GM18520 (cell line): ENCODE results near the gene ARMC12.

ENCODE experiments used
- ATAC-seq: cut with Tn5 transposase; IDR thresholded peaks from one replicate; pipeline ENCODE4 v1.9.1; 2021; ENCODE audit not compliant: unreplicated experiment

ARMC12 gene

DNA sequence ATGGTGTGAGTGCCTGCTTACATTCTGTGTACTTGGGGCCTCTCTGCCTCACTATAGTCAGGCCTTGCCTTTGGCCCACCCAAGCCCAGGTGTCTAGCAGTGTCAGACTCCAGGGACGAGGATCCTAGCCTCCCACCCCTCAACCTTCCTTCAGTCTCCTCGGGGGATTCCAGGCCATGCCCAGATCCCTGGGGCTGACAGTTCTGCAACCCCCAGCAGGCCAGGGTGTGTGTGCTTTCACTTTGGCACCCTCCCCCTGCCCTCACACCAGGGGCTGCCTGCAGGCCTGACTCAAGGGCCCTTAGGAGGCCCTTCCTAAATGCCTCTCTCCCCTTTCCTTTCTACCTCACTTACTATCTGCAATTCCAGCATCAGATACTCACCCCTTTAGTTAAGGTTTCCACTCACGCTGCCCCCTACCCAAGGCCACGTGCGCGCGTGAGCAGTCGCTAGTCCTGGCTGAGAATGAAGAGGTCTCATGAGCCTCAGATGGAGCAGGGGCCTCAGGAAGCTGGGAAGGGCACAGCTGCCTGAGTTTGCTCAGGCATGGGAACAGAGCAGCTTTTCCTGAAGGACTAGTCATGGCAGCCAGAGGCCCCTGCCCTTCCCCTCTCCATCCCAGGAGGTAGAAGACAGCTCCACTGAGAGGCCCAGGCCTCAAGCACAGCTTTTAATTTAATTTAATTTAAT, 61.1 kb downstream of the ARMC12 start:
- ATAC-seq: no peak
